T-helper 9 cell (primary cell): ENCODE data around the gene AMPD3.

Experiments
- DNase-seq: peaks from one replicate; pipeline ENCODE4 v3.0.0-alpha.2; 2020

AMPD3 gene

DNA sequence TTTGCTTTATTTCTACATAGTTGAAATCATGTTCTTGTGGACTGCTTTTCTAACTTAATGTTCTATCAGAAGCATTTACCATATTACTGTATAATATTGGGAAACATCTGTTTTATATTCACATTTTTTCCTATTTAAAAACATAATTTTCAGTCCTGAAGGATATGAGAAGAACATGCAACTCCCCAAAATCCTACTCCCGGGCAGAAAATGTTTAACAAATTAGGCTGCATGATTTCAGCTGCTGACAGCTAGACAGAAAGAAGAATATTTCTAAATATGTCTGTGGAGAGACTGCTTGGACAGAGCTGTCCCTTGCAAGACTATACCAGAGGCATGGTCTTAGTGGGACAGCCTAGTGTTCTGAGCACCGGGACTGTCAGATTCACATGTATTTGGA is 15.7 kb upstream of the AMPD3 start:
- DNase-seq = no peak

DNA sequence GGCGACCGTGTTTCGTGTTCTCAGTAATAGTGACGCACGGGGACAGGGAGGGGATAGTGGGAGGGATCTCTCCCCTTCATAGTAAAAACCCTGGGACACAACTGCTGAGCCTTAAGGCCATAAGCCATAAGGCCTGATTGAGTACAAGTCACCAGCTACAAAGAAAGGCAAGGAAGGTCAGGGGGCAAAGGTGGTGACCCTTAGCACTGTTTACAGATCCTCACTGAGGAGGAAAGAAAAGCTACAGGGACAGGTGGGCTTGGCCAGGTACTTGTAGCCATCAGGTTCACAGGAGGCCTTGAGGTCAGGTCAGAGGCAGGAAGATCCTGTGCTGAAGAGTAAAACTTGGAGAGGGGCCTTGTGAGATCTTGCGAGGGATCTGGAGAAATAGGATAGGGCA is 15.1 kb upstream of the AMPD3 start:
- no peak for DNase-seq

DNA sequence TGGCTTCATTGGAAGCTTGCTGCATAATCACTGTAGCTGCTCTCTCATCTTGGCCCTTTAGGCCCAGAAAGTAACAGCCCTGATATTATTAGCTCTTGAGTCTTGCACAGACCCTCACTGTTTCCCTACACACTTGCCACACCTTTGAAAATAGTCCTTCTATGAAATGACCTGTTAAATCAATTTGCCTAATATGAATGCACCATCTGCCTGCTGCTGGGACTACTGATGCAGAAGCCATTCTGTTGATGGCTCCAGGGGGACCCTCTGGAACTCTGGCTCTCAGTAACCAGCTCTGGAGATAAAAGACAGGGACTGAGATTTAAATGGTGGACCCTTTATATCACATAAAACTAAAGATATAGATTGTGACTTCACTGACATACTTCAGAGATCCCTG is 14.7 kb upstream of the AMPD3 start:
- no peak for DNase-seq

DNA sequence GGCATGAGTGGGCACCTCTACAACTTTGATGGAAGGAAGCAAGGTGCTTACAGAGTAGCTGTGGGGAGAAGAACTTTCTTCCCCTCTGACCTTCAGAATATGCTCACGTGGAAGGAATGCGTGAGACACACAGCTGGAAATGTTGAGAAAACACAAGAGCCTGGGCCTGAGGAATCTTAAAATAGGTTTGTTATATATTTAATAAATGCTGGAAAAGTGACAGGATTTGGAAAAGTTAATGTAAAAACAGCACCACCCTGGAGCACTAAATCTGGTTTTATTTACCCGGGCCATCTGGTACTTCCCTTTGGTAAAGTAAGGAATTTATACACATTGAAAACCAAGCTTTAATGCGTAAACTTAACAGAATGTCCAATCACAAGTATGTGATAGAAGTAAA is 14.0 kb upstream of the AMPD3 start:
- DNase-seq = no peak

DNA sequence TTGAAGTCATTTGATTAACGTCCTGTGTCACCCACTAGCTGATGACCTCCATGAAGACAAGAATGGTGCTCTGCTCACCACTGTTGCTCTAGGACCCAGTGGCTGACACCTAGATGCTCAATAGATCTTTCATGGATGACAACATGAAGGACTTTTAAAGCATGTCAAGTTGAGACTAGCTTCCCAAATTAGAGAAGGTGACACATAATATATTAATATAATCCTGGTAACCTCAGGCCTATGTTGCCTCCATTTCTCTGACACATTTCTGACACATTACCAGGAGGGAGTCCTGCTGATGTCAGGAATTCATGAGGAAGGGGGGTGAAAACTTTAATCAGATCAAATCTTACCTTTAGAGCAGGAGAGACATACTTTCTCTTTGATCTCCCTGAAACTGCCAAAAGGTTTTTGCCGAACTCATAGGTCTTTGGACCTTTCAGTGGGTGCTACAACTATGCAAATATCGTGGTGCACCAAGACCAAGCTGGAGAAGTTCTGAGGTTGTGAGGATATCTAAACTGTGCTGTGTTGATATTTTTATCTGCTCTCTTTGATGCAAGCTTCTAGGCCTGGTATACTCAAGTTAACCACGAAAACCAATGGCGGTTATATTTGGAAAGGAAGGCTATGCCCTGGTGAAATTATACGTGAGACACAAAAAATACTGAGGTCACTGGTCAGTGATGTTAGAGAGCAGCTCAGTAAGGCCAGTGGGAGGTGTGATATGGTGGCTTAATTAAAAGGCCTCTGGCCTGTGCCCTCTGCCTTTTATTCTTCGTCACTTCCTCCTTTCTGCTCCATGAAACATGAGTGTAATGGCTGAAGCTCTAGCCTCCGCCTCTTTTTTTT is 13.2 kb upstream of the AMPD3 start:
- no peak for DNase-seq

DNA sequence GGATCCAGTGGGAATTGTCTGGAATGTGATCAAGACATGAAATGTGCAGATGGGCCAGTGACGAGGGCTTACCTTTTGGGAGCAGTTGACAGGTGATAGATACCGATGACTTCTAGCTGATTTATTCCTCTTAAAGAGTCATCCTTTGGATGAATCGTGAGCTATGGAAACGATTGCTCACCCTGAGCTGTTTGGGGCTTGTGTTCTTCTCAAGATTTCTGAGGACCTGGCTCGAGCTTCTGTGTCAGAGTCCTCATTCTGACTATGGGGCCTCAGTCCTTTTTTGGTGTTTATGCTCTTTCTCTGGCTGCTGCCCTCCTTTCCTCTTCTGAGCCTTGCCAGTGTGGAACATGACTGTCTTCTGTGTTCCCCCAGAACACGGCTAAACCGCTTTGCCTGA is 11.9 kb upstream of the AMPD3 start:
- DNase-seq = no peak

DNA sequence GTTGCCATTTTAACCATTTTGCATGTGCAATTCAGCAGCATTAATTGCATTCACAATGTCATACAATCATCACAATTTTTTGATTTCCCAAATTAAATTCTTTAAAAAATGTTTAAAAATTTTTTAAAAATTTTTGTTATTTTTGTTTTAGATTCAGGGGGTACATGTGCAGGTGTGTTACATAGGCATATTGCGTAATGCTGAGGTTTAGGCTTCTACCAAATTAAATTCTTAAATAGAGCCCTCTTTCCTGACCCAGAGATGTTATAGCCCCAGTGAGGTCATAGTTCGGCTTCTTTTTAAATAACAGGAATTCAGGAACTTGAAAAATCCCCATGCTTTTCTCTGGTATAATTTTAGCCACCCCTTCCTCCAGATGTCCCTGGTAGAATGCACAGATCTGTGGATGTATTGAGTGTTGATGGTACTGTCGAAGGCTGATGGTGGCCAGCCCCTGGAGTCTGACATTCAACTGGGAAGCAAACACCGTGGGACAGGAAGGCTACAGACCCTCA is 11.3 kb upstream of the AMPD3 start:
- DNase-seq = no peak

DNA sequence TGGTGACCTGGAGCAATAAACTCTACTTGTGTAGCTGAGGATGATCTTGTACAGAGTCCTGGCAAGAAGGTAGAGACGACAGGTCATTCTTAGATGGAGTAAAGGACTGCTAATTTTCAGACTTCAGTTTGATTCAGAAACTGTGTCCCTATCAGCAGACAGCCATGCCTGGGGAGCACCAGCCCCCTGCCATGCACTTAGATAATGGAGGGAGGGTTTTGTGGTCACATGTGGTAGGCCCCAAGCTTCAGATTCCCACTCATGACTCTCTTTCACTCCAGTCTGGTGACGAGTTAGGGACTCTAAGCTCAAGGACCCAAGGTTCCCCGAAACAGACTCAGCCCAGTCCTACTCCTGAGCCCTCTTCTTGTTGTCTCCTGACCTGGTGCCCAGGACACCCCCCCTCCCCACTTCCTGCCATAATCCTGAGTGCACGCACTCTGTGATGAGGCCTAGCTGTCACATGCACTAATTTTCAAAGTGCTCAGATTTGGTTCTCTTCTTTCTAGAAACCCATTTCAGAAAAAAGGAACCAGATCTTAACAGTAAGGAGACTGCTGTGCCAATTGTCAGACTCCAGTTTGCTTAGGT is 10.2 kb upstream of the AMPD3 start:
- no peak for DNase-seq

DNA sequence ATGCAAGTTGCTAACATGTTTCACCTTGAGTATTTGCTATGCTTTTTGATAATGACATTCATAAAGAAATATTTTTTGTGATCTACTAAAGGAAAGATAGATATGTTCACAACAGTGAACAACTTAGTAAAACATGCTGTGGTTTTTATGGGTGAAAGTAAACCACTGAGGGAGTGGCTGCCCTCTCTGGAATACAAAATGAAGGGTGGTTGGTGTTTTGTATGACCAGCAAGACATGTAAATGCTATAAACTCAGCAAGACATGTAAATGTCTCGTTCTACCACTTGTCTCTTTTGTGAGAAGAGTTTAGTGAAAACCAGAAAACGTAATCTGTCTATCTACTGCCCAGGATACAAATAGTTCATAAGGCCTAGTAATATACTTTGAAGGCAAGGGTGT is 7.6 kb upstream of the AMPD3 start:
- DNase-seq = no peak

DNA sequence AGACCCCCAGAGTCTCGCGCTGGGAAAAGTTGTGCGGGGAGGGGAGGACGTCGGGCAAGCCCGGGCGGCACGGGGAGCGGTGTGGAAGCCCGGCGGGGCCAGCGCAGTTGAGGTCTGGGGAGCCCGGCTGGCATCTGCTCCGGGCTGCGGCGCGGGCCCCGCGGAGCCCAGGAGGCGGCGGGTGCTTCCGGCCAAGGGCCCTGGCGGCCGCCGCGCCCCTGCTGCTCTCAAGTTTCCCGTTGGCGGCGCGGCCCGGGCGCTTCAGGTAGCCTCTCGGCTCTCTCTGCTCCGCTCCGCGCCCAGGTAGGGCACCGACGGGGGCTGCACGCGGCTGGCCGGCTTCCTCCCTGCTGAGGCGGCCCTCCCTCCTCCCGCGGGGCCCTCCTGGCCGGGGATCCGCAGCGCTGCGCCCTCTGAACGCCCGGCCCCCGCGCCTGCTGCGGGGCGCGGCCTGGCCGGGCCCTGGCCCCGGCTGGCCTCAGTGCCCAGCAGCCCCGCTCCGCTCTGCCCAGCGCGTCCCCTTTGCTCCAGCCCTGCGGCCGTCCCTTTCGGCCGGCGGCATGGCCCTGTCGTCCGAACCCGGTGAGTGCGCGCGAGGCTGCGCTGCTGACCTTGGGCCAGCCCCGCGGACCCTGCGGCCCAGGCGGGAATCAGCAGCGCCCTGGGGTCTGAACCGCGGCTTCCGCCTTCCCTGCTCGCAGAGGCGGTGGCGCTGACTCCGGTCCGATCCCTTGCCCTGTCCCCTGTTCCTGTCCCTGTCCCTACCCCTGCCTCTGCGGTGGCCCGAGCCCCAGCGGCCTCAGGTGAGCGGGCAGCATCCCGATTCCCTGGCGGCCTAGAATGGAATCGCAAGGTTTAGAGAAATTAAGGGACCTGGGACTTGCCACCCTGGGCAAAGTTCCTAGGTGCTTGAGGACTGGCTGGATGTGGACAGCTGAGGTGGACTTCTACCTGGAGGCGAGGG is 4.3 kb upstream of the AMPD3 start:
- DNase-seq = peak; percentile 45

DNA sequence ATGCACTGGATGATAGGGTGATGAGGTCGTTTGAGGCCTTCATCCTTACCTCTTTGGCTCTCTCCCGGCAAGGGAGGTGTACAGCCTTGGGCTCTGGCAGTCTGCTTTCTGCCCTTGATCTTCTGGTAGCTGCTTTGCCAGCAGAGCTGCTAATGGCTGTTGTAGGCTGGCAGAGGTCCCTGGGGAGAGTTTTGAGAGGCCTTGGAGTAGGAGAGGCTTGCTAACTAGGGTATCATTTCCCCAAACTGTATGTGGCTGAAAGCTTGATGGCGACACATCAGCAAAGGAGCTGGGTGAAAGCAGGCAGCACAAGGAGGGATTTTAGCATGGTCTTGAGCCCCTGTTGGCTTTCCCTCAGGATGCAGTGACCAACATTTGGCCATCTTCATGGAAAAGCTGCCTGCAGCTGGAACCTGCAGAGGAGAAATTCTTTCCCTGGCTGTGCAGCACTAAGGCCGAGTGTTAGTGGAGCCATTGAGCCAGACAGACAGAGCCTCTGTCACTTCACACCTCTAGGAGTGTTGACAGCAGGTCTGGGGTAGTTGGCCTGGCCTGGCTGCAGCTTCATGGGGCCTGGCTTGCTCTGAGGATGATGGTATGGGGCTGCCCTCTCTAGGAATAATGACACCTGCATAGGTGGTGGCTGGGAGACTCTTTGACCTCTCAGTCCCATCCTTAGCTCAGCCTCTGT is 3.5 kb upstream of the AMPD3 start:
- no peak for DNase-seq

DNA sequence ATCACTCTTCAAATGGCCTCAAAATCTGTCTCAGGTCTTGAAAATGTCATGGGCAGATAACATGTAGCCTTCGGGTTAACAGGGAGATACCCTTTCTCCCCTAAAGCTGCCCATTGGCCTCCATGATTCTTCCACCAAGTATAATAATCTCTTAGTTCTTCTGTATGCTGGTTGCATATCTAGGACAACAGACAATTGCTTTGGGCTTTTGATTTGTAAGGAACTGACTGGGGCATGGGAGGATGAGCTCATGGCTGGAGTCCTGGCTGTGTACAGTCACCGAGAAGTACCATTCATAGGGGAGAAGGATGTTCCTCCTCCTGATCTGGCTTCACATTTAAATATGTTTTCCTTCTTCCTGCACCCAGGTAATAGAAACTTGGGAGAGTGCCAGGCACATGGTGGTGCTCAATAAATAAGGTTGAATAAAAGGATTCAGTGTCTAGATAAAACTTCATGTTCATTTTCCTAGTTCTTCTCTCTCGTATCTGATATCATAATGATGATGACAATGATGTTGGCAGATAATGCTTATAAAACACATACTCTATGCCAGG is 2.8 kb upstream of the AMPD3 start:
- DNase-seq = no peak

DNA sequence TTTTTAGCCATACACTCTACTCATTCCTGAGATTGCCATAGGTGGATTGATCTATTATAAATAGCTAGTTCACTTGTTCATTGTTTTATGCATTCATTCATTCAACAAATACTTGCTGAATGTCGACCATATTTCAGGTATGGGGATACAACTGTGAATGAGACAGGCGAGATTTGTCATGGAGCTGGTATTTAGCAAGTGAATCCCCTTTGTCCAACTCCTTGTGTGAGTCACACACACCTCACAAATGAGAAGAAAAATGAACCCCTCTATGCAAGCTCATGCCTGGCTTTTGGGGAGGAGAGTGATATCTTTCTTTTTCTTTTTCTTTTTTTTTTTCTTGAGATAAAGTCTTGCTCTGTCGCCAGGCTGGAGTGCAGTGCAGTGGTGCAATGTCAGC is 1.8 kb upstream of the AMPD3 start:
- DNase-seq = no peak

DNA sequence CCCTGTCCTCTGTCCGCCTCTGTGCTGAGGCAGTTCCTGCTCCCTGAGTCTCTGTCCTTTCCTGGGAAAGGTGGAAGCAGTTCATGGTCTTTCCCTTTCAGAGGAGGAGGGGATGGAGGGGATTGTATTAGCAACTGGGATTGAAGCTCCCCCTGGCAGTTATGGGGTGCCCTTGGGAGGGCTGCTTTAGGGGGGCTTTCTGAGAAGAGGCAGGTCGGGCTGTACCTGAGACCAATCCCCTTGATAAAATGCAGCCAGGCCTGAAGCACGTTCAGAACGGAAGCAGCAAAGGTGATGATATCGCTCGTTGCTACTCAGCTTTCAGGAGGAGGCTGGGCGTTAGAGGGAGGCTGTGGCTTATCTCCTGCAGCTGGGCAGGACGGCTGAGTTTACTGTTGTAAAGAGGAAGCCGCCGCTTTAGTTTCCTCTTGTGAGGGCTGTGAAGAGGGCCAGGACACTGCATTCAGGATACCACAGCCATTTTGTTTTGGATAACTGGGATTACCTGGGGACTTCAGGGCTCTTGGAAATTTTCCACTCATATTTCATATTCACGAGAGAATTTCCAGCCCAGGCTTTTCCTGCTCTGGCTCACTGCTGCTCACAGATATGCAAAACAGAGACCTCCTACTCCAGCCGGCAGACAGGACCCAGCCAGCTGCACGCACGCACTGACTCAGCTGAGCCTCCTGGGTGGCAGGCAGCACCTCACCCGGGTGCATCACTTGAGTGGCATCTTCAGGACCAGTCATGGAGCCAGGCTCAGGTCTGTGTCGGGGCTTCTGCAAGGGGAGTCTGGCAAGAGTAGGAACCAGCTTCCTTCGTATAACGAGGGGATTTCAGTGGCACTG is 798 bp downstream of the AMPD3 start:
- DNase-seq = peak; percentile 62

DNA sequence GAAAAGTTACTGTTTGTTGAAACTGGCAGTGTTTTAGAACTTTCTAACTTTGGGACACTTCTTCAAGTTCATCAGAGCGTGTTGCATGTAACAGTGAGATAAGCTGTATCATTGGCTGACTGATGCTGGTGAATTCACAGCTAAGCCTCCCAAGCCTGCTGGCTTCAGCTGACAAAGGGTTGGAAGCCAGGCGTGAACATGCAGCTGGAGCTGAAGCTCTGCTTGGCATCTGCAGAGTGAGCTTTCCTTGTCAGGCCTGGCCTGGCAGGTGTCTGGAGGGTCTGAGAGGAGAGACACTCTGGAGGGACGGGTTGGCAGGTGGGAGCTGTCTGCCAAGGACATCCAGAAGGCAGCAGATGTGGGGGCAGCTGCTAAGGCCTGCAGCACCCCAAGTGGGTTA is 1.5 kb downstream of the AMPD3 start:
- no peak for DNase-seq

DNA sequence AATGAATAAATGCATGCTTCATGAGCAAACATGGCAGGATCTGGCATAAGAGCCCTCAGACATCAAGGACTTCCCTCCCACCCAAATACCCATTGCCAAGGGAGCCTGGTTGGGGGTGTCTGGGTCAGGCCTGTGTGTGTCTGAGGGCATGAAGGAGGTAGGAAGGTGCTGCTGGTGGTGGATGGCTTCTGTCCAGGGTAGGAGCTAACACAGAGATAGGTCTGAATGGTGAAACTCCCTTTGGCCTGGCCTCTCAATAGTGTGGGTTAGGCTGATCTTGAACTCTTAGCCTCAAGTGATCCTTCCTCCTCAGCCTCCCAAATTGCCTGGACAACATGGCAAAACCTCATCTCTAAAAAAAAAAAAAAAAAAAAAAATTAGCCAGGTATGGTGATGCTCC is 2.8 kb downstream of the AMPD3 start:
- DNase-seq = no peak

DNA sequence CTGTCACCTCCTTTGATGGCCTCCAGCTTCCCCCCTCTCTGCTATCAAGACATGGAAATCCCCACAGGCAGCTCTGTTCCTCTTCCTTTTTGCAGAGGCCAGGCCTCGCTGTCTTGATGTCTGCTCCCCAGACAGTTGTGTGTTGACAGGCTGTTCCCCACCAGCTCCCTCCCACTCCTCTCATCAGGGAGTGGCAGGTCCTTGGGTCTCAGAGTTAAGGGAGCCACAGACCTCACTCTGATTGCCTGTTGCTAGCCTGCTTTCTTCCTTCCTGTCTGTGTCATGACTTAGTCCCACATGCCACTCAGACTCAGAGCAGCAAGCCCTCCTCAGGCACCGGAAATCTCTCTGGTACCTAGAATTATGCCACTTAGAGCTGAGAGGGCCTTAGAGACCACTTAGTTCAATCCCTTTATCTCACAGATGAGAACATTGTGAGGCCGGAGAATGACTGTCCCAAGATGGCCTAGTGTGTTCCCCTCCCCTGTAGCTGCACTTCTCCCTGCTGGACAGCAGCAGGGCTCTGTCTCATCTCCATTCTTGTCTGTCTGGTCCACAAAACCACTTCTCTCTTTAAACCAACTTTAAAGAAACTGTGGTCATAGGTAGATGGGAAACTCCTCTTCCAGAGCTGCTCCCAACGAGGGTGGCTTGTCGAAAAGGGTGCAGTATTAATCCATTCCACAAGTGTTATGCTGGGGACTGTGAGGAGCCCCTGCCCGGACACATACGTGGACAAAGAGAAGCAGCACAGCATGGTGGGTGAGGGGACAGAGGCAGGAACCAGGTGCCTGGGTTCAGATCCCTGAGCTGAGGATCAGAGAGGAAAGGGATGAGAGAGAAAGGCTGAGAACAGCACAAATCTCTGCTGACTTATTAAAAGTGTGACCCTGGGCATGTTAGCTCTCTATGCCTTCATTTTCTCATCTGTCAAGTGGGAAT is 4.2 kb downstream of the AMPD3 start:
- DNase-seq = peak; percentile 58

DNA sequence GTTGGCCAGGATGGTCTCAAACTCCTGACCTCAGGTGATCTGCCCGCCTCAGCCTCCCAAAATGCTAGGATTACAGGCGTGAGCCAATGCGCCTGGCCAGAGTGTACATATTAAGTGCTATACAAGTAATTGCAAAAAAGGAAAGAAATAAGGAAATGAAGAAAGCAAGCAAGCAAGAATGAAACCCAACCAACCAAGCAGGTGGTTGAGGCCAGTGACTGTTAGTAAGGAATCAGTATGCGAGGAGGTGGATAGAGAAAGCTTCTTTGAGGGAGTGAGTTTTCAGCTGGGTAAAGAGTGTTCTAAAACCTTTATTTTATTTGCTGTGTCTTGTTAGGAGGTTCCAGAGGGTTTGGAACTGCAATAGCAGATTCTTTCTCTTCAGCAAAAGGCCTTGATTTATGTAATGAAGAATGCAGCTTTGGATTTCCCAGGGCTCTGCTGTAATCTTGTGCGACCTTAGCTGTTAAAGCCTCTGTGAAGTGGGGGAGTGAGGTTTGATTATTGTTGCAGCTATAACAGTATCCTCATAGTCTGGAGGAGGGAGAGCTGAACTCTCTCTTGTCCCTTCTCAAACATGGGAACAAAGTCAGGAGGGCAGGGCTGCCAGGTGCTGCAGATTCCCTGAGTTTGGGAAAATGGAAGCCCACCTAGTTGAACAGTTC is 5.7 kb downstream of the AMPD3 start:
- DNase-seq = no peak

DNA sequence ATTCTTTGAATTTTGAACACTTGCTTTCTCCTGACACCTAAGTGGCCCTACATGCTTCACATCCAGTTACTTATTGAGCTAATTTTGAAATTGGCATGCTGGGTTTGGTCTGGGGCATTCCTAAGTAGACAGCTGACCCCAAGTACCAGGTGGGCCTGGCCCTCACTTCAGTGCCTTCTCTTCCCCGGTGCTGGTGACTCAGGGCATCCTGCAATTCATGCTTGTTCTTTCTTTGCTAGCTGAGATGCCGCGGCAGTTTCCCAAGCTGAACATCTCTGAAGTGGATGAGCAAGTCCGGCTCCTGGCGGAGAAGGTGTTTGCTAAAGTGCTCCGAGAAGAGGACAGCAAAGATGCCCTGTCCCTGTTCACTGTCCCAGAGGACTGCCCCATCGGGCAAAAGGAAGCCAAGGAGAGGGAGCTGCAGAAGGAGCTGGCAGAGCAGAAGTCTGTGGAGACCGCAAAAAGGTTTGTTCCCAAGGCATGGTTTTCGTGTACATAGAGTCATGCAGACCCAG is 6.3 kb downstream of the AMPD3 start:
- DNase-seq = no peak
